Testis (tissue), 3 donors: Measurements from ENCODE around the gene CCDC74B. TPM values are rescaled to one million over a fixed set of nuclear protein-coding genes. Genes with fewer than 3 reads are reported as not detected.

Source experiments
- DNase-seq: peaks from one replicate; pipeline ENCODE4 v3.0.0-alpha.2; 2019
- H3K27ac ChIP-seq, 2 donors: fragments of 200-600 bp; sonication (generic); one replicate each; pipeline ENCODE4 v1.5.1; 2019
- H3K27me3 ChIP-seq: fragments of 200-600 bp; sonication (generic); one replicate; pipeline ENCODE4 v1.5.1; 2019
- H3K36me3 ChIP-seq: fragments of 200-600 bp; sonication (generic); one replicate; pipeline ENCODE4 v1.5.1; 2017; ENCODE audit warnings: low read depth; ENCODE audit errors: missing control alignments
- H3K4me1 ChIP-seq: fragments of 200-600 bp; sonication (generic); one replicate; pipeline ENCODE4 v1.5.1; 2019
- H3K4me3 ChIP-seq, 2 donors: fragments of 200-600 bp; sonication (generic); one replicate each; pipeline ENCODE4 v1.5.1; 2017 to 2019
- H3K9me3 ChIP-seq: fragments of 200-600 bp; sonication (generic); one replicate; pipeline ENCODE4 v1.5.1; 2017
- POLR2A ChIP-seq: fragments of 450-650 bp; IDR thresholded peaks from one replicate; pipeline ENCODE4 v1.6.1; 2017; ENCODE audit warnings: antibody characterized with exemption, mild to moderate bottlenecking, moderate library complexity
- WGBS, 2 donors: methylation state at CpG; one replicate each; pipeline ENCODE4 v1.1.5; 2018; 5-methylcytosine and 5-hydroxymethylcytosine counted together
- intact Hi-C: fragments of 100-400 bp; cut with DNase I; formaldehyde crosslinking; loops from one replicate; pipeline ENCODE4 v1.15.1; 2023; ENCODE audit warnings: low total_unique reads
- polyA plus RNA-seq: library from polyadenylated mRNA; stranded (reverse); fragments of 350-450 nt; fragmentation: Illumina TruSeq; extraction: RNeasy Lipid Tissue Mini Kit (QIAGEN cat#74804); gene quantifications from one replicate; pipeline ENCODE4 v1.2.3, GENCODE V29; 2014; ENCODE audit warnings: low read depth, low replicate concordance; ENCODE audit not compliant: insufficient read depth
- total RNA-seq, 2 donors: library from RNA; depleted of rRNA; stranded (reverse); fragments of >200 nt; gene quantifications; one replicate each; pipeline ENCODE4 v1.2.3, GENCODE V29; 2016
- TF ChIP-seq, protein P1 (sequence below), 3 experiments: fragments of 450-650 bp in 2 of 3; fragments of 200-600 bp in 1 of 3; sonication (generic) in 1 of 3; IDR thresholded peaks; one replicate each; pipeline ENCODE4 v1.5.1; 2016 to 2019; ENCODE audit warnings: antibody characterized with exemption in 3 of 3, mild to moderate bottlenecking in 2 of 3, moderate library complexity in 1 of 3

Gene CCDC74B
- total and polyA plus RNA-seq, 3 donors from 2014 or later = 72.6 to 140 (median 117) TPM

- Histone ChIP-seq H3K9me3 (no peaks in the 10 kb centered on the region), H3K27me3 (no peaks in the 10 kb centered on the region), H3K36me3 (no peaks in the 10 kb centered on the region), H3K4me1 (peaks cover 17% of the 10 kb centered on the region), H3K4me3 (no peak overlapping the region), H3K27ac (no peak overlapping the region)
- no peak for DNase-seq
- intact Hi-C loops = no loop called here
- 82 to 88% methylated on average over 6 to 8 of the region's 8 CpGs for WGBS, 2 donors
- TF ChIP-seq POLR2A = no peak
- TF ChIP-seq, protein P1, sequence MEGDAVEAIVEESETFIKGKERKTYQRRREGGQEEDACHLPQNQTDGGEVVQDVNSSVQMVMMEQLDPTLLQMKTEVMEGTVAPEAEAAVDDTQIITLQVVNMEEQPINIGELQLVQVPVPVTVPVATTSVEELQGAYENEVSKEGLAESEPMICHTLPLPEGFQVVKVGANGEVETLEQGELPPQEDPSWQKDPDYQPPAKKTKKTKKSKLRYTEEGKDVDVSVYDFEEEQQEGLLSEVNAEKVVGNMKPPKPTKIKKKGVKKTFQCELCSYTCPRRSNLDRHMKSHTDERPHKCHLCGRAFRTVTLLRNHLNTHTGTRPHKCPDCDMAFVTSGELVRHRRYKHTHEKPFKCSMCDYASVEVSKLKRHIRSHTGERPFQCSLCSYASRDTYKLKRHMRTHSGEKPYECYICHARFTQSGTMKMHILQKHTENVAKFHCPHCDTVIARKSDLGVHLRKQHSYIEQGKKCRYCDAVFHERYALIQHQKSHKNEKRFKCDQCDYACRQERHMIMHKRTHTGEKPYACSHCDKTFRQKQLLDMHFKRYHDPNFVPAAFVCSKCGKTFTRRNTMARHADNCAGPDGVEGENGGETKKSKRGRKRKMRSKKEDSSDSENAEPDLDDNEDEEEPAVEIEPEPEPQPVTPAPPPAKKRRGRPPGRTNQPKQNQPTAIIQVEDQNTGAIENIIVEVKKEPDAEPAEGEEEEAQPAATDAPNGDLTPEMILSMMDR (IDR thresholded peaks at IDR 0.05) = no peak
Measured at GRCh38 chr2:130187268-130187667, 42.4 kb upstream of the CCDC74B start.

DNA sequence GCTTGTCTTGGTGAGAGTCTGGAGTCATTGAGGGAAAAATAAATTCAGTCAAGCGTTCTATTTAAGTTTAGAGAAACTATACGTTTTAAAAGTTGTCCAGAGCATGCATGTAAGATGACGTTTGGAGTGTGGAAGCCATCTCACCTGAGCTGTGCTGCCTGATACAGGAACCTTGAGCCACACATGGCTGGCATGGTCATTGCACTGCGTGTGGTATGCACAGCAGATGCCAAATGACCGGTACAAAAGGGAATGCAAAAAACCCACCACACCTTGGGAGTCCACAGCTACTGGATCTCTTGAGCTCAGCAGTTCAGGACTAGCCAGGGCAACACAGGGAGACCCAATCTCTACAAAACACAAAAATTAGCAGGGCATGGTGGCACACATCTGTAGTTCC is 41.5 kb upstream of the CCDC74B start:
- WGBS, 2 donors = 83 to 91% methylated on average over 5 of the region's 5 CpGs

GRCh38 chr2:130185896-130186295 is 41.0 kb upstream of the CCDC74B start:
- Histone ChIP-seq H3K36me3 (no peaks in the 10 kb centered on the region), H3K4me3 (no peak overlapping the region)

More for the DNA sequence above, 41.5 kb upstream of the CCDC74B start:
- H3K27ac ChIP-seq = no peak overlapping the region
- H3K4me1 ChIP-seq = peaks cover 17% of the 10 kb centered on the region
- H3K27me3 ChIP-seq = no peaks in the 10 kb centered on the region
- no peaks in the 10 kb centered on the region for H3K36me3 ChIP-seq
- TF ChIP-seq POLR2A = no peak
- TF ChIP-seq, protein P1 (IDR thresholded peaks at IDR 0.05) = no peak
- no peak for DNase-seq
- no peaks in the 10 kb centered on the region for H3K9me3 ChIP-seq
- intact Hi-C loops = no loop called here
- no peak overlapping the region for H3K4me3 ChIP-seq

DNA sequence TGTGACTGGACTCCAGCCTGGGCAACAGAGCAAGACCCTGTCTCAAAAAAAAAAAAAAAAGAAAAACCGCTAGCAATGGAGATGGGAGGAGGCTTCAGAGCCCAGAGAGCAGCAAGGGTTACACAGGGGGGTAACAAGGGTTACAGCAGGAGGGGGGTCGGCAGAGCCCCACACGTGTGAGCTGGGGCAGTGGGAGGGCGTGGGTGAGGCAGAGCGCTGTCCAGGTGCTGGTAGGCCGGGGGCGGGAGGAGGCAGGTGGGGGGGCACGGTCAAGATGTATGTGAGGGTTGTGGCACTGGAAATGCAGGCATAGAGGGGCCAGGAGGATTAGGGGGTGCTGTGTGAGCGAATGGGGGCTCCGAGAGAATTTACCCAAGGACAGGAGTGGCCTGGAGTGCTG is 40.5 kb upstream of the CCDC74B start:
- no peak for DNase-seq
- Histone ChIP-seq H3K9me3 (no peaks in the 10 kb centered on the region), H3K4me1 (peaks cover 21% of the 10 kb centered on the region), H3K4me3 (no peak overlapping the region), H3K27me3 (no peaks in the 10 kb centered on the region), H3K27ac (no peak overlapping the region), H3K36me3 (no peaks in the 10 kb centered on the region)
- WGBS, 2 donors = 77 to 83% methylated on average over 3 to 9 of the region's 10 CpGs
- TF ChIP-seq, protein P1 (IDR thresholded peaks at IDR 0.05) = no peak
- TF ChIP-seq POLR2A = no peak
- intact Hi-C loops = no loop called here

More at GRCh38 chr2:130185896-130186295, 41.0 kb upstream of the CCDC74B start:
- Histone ChIP-seq H3K27ac (no peak overlapping the region), H3K27me3 (no peaks in the 10 kb centered on the region), H3K4me1 (peaks cover 17% of the 10 kb centered on the region), H3K9me3 (no peaks in the 10 kb centered on the region)
- no peak for TF ChIP-seq POLR2A
- TF ChIP-seq, protein P1 (IDR thresholded peaks at IDR 0.05) = no peak
- intact Hi-C loops = no loop called here
- DNase-seq = no peak
- 75 to 81% methylated on average over 4 of the region's 4 CpGs for WGBS, 2 donors
